Esophagus muscularis mucosa (tissue), 3 donors: ENCODE results near the gene TRAP1.

Experiments used
- POLR2A ChIP-seq: fragments of 450-650 bp; IDR thresholded peaks from one replicate; pipeline ENCODE4 v1.6.1; 2017; ENCODE audit warnings: antibody characterized with exemption, moderate library complexity, mild to moderate bottlenecking, low read depth
- TF ChIP-seq, protein P1 (sequence below), 3 experiments: fragments of 200-600 bp in 2 of 3; fragments of 450-650 bp in 1 of 3; sonication (generic) in 2 of 3; IDR thresholded peaks; one replicate each; pipeline ENCODE4 v1.5.1; 2017 to 2019; ENCODE audit warnings: antibody characterized with exemption in 3 of 3, mild to moderate bottlenecking in 2 of 3, moderate library complexity in 1 of 3

DNA sequence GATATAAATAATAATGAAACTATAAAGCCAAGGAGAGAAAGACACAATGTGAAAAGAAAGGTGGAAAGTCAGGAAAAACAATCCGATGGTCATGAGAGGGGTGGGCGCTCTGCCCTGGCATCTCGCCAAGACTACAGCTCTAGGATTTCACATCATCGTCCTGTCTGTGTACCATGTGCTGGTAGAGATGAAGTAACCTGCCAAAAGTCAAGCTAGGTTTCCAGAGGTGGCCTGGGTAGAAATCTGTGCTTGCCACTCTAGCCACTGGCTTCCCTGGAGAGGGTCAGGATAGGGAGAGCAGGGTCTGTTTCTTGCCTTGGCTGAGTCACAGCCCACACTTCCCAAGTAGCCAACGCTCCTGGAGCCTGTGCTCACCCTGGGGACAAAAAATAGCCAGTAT is 31.0 kb upstream of the TRAP1 start:
- TF ChIP-seq, protein P1, sequence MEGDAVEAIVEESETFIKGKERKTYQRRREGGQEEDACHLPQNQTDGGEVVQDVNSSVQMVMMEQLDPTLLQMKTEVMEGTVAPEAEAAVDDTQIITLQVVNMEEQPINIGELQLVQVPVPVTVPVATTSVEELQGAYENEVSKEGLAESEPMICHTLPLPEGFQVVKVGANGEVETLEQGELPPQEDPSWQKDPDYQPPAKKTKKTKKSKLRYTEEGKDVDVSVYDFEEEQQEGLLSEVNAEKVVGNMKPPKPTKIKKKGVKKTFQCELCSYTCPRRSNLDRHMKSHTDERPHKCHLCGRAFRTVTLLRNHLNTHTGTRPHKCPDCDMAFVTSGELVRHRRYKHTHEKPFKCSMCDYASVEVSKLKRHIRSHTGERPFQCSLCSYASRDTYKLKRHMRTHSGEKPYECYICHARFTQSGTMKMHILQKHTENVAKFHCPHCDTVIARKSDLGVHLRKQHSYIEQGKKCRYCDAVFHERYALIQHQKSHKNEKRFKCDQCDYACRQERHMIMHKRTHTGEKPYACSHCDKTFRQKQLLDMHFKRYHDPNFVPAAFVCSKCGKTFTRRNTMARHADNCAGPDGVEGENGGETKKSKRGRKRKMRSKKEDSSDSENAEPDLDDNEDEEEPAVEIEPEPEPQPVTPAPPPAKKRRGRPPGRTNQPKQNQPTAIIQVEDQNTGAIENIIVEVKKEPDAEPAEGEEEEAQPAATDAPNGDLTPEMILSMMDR (IDR thresholded peaks at IDR 0.05): no peak
- TF ChIP-seq POLR2A: no peak
